ENCODE results near the gene PLEKHG4. TPM values are rescaled to one million over a fixed set of nuclear protein-coding genes. Genes with fewer than 3 reads are reported as not detected.

The PLEKHG4 gene
- total RNA-seq, 1 experiment from 2014 or later, result 38.5 TPM

- Histone ChIP-seq H4K20me1 (ENCODE audit: insufficient read depth) (no peaks in the 10 kb centered on the region), H3K9me3 (ENCODE audit: control insufficient read depth in 1 of 2, insufficient read depth in 1 of 2, low read depth in 1 of 2, low read length in 2 of 2) (no peaks in the 10 kb centered on the region), H3K9me2 (ENCODE audit: insufficient read depth) (no peaks in the 10 kb centered on the region), H3K79me2 (ENCODE audit: insufficient read depth, low read length) (peaks cover 31% of the 10 kb centered on the region), H3K27me3 (ENCODE audit: insufficient read depth, low read length) (no peaks in the 10 kb centered on the region), H3K36me3 (ENCODE audit: control insufficient read depth in 1 of 2, insufficient read depth in 2 of 2, low read length in 2 of 2) (peaks cover 6 to 19% of the 10 kb centered on the region in 2 experiments; a peak in 2 of 4 replicates), H3K27ac (ENCODE audit: low read depth, low read length) (peak overlapping the region; percentile 91), H3K4me2 (ENCODE audit: low read length) (peak overlapping the region; percentile 96), H3K4me1 (ENCODE audit: control insufficient read depth in 1 of 2, insufficient read depth in 2 of 2, low read length in 2 of 2) (peaks cover 28 to 39% of the 10 kb centered on the region in 2 experiments), H3K9ac (ENCODE audit: low read length) (peak overlapping the region; percentile 88), H3K4me3 (replicated peaks in 1 of 2; ENCODE audit: low read depth in 1 of 2, low read length in 2 of 2) (peak overlapping the region; percentile 86 to 87), H2AFZ (ENCODE audit: low read depth, low read length, poor library complexity, severe bottlenecking) (no peak overlapping the region)
- intact Hi-C loops (cut with micrococcal nuclease), result loop anchor here (2.0 to 5.0 kb wide), 2 partner anchors 31 to 59 kb away; partner anchors contain the start of gene FHOD1
- DNase-seq (ENCODE audit: low read depth, low spot score) (no peak), ATAC-seq (peak; percentile 35)
- CTCF ChIA-PET, result interaction anchor here (0.7 to 3.2 kb wide), 8 partner anchors 8 to 925 kb away, joined by 3 to 22 read pairs (median 3); partner anchors contain the start of gene FHOD1
- BruUV-seq (replicated peaks), result no TSS peak
- RAD21 ChIA-PET (ENCODE audit: low non-redundant PET in 1 of 2, low total read pairs in 2 of 2, uncharacterized antibody in 2 of 2, unreplicated experiment in 2 of 2), result interaction anchor here (1.0 to 1.5 kb wide), 4 partner anchors 18 to 32 kb away, joined by 3 to 4 read pairs (median 4); partner anchors contain the start of gene FHOD1 (in 1 of the 2)
- TF ChIP-seq ATF3 (IDR thresholded peaks at IDR 0.05), result no peak
- no peak for TF ChIP-seq ELF1 (IDR thresholded peaks at IDR 0.05; ENCODE audit: borderline replicate concordance, low read depth)
- TF ChIP-seq ZNF274 (IDR thresholded peaks at IDR 0.05; ENCODE audit: low read depth, low read length), result no peak
- no peak for TF ChIP-seq TCF7L2 (IDR thresholded peaks at IDR 0.05; ENCODE audit: borderline replicate concordance, extremely low read depth, insufficient read depth, insufficient read length)
- TF ChIP-seq POLR2AphosphoS5 (IDR thresholded peaks at IDR 0.05; ENCODE audit: low read depth, low read length), result peak; percentile 39; the same call in 1 of the 2 replicates
- no peak for TF ChIP-seq CEBPB (IDR thresholded peaks at IDR 0.05; ENCODE audit: low read depth)
- POLR2A ChIA-PET, result interaction anchor here (0.6 to 2.7 kb wide), 4 partner anchors 9 to 109 kb away, joined by 3 to 8 read pairs (median 8); no protein-coding TSS in a partner anchor
Measured at GRCh38 chr16:67277999-67278772, 1.1 kb upstream of the PLEKHG4 start.

Data from HCT116 (cell line).